ENCODE data around the gene ROBO2.

The ROBO2 gene

DNA sequence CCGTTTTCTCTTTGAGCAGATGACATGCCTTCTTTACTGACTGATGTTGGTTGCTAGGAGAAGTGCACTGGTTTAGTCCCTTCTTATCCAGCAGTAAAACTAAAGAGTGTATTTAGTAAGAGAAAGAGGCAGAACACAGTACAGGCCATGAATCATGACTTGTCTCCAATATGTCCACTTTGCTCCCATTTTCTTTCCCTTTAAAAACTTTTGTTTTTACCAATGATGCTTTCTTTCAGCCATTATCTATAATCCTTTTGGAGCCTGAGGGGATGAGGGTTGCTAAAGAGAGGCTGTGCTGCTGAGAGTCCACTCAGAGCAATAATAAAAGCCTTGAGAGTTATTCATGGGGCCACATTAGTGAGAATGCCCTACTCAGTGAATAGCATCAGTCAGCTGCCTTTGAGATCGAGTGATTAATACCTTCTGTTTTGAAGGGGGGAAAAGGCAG is 12.2 kb downstream of the ROBO2 start:
- no peak for DNase-seq

DNA sequence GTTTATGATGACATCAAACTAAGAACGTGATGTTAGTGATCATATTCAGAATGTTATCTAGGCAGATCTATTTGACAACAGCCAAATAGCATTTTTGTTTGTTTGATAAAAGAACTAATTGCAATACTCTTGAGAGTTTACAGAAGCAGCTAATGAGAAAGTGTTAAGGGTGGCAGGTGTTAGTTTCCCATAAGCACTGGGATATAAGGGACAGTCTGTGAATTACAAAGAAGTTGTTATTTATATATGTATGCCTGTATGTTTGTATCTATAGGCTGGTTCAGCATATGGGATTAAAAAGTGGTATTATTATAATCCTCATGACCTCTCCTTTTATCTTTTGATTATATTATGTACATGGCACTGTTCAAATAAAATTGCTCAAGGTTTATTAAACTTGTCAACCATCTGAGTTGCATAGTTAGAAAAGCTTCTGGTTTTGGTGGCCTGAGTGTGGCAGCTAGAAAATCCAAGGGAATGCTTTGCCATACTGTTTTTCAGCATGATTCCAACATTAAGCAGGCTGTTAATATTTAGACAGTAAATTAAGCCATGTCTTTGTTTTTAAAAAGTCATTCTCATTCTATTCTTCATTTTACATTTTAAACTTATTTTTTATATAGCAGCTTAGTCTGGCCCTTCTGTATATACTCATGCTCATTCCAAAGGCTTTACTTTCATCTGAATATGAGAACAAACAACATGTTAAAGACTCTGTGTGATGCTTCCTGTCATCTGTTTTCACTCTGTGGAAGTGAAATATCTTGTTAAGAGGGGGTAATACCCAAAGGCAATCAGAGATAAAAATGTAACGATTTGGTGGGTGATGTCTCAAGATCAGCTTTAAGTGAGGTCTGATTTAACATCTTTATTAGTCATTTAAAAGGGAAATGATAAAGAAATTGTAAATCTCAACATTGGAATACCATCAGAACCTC is 13.1 kb downstream of the ROBO2 start:
- DNase-seq, result no peak

GRCh38 chr3:77053795-77054194 is 13.9 kb downstream of the ROBO2 start:
- no peak for DNase-seq

DNA sequence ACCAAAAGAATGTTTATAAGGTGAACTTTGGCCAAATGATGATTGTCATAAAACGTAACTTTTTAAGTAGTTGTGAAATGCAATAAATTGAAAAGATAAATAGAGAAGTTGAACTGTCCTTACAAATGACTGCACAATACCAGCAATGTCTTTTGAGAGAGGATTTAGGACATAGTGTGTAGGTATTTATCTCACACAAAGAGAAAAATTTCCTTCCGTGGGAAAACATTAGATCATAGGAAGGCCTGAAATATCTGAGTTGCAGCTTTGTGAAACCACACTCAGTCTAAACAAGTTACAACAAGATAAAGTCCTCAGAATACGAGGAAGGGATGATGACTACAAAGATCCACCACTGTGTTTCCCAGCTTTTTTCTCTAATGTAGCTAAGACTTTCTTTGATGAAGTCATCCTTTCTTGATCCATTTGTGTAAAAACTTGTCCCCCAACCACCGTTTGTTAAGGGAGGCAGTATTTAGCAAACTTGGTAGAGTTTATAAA is 16.0 kb downstream of the ROBO2 start:
- no peak for DNase-seq

DNA sequence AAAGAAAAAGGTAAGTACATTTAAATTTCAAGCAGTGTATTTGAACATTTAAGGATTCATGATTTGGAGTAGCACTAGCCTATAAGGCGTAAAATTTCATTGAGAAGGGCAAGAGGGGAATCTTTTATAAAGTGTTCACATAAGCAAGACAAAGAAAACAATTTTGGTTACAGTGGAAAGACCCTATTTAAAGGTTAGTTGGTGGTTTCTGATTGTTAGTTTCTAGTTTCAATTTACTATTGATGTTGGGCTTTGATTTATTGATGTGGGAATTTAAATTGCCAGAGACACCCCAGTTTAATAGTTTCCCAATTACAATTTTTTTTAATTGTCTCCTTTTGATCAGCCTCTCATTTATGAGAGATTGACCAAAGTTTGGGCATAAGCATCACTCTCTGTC is 19.5 kb downstream of the ROBO2 start:
- no peak for DNase-seq

DNA sequence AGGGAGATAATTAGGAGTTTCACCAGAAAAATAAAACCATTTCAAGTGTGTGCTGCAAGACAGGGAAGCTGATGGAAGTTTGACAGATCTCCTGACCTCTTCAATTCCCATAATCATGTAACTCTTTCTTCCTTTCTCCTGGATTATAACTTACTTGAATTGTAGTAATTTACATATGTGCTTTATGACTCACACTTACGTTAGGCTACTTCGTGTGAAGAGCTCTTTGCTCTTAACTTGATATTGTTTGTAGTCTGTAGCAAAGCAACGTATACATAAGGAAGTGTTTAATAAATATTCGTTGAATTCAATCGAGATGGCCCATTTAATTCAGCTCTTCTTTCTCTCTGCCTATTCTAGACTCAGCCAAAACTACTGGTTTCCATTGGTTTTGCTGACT is 23.5 kb downstream of the ROBO2 start:
- no peak for DNase-seq

- no peak for DNase-seq
These were observed 25.9 kb downstream of the ROBO2 start for GRCh38 chr3:77065750-77066149.

DNA sequence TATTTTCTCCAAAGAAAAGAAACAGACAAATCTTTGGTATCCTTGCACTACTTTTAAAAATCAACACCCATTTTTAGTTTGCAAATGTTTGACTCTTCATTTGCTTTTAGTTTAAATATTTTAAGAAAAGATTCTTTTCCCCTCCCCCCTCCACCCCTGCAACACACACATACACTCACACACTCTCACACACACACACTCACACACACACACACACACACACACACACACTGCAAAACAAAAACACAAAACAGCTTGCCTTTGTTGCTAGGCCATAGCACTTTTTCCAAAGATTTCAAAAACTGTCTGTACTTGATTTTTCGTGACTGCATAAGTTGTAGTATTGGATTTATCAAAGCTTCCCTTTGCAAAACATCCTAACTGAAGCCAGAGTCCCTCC is 26.9 kb downstream of the ROBO2 start:
- no peak for DNase-seq

GRCh38 chr3:77068808-77069207 is 28.9 kb downstream of the ROBO2 start:
- DNase-seq, result no peak

DNA sequence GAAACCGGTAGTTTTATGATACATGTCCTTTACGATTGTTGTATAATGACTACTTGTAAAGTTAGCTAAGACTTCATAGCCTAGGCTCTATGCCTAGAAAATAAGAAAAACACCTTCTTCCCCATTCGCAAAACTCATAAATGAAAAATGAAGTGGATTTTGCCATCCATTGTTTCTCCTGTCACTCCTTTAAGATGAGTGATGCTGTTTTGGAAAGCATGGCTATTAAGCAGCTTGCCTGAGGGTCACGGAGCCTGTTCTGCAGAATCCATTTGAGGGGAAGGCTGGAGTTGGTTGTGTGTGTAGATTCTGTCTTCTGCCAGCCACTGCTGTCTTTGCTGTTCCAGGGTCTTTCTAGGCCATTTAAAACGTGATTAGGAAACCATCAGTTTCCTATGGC is 31.5 kb downstream of the ROBO2 start:
- DNase-seq, result no peak

DNA sequence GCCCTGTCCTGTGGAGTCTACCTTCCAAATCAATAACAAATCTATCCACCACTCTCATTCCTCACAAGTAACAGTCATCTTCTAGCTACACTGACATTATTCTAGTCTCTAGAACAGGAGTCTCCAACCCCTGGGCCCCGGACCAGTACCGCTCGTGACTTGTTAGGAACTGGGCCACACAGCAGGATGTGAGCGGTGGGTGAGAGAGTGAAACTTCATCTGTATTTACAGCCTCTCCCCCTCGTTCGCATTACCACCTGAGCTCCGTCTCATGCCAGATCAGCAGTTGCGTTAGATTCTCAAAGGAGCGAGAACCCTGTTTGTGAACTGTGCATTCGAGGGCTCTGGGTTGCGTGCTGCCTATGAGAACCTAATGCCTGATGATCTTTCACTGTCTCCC is 31.9 kb downstream of the ROBO2 start:
- no peak for DNase-seq

- no peak for DNase-seq
These were observed 32.3 kb downstream of the ROBO2 start for GRCh38 chr3:77072232-77072631.

GRCh38 chr3:77078279-77078678 is 38.4 kb downstream of the ROBO2 start:
- no peak for DNase-seq

- no peak for DNase-seq
These were observed 40.2 kb downstream of the ROBO2 start for GRCh38 chr3:77079988-77080610.

DNA sequence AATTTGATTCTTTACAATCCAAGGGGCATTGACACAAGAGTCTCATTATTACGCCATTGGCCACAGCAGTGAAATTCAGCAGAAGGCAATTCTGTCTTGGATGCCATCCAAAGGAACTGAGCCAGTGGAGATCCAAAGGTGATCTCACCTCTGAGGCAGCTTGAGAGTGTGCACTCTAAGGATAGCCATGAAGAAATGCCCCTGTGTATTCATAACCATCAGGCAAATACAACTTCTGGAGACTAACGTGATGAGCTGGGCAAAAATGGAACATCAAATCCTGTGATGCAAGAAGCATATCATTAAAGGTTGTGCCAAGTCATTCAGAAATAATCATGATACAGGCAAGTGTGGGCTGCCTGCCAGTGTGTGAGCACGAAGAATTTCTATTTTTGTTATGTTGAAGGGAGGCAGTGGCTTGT is 41.4 kb downstream of the ROBO2 start:
- DNase-seq, result no peak

DNA sequence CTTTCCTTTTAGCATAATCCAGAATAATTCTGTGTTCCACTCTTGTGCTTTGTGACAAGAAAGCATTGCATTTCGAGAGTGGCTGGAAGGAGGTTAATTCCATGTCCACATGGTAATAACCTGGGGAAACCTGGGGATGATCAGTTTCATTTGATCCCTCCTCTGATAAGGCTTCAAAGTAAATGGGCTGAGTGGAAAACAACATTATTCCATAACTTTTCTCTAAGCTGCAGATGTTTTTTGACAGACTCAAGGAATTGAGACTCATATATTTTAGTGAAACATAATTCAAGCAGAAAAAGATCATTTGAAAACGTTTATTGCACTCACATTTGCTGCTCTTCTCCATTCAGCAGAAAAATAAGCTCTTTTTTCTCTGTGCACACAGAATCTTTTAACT is 44.6 kb downstream of the ROBO2 start:
- no peak for DNase-seq

DNA sequence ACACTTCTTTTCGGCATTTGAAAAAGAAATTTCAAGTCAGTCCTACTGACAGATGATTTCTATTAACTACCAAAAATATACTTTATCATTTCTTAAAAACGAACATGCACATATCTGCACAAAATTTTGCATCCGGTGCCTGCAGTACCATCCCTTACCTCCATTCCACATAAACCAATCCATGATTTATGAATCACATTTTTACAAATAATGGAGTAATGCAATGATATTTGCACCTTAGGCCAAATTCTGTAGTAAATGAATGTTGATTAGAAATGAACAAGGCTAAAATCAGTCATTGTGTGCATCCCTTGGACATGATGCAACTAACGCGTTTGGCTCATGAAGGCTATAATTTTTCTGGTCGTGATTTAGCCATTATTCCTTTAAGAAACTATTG is 46.5 kb downstream of the ROBO2 start:
- no peak for DNase-seq

DNA sequence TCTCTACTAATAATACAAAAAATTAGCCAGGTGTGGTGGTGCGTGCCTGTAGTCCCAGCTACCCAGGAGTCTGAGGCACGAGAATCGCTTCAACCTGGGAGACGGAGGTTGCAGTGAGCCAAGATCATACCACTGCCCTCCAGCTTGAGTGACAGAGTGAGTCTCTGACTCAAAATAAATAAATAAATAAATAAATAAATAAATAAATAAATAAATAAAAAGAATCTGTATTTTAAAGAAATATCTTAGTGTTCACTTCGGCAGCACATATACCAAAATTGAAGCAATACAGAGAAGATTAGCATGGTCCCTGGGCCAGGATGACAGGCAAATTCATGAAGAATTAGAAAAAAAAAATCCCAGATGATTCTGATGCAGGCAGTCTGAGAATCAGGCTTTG is 51.9 kb downstream of the ROBO2 start:
- no peak for DNase-seq

GRCh38 chr3:77093101-77093500 is 53.2 kb downstream of the ROBO2 start:
- no peak for DNase-seq

GRCh38 chr3:77096145-77096544 is 56.2 kb downstream of the ROBO2 start:
- no peak for DNase-seq

DNA sequence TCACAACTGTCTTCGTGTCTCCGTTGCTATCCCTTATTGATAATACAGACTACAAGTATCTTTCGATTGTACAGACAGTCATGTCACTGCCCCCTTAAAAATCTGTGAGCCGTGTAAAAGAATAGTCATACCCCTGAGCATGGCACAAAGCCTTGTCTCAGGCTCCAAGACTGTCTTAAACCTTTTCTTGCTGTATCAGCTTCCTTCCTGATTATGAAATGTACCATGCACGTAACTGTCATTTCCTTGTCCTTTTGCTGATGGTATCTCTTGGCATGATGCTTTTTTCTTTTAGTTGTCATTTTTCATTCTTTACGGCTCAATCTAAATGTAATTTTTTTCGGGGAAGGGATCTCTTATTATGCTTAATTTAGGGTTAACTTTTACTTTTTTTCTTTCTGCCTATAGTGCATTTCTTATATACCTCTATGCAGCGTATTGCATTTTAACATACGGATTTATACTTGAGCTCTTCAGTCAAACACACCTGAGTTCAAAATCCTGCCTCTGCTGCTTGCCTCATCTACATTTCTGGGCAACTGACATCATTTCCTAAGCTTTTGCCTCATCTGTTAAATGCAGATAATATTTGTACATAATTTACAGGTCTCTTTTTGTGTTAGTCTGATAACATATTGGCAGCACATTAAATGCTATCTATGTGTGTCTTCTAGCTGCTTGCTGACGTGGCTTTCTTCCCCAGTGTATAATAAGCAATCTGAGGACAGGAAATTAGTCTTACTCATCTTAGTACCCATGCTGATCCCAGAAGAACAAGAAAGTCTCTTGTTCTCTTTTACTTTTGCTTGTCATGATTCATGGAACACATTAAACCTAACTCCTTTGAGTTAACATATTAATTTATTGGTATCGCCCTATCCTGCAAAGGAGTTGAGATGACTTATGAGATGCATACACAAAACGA is 57.3 kb downstream of the ROBO2 start:
- DNase-seq, result peak; percentile 11

GRCh38 chr3:77102951-77103769 is 63.3 kb downstream of the ROBO2 start:
- DNase-seq, result no peak

Data from GF-D8 (cell line).